Kidney epithelial cell (primary cell): Measurements from ENCODE around the gene RPTOR. TPM values are rescaled to one million over a fixed set of nuclear protein-coding genes. Genes with fewer than 3 reads are reported as not detected.

ENCODE experiments used
- DNase-seq: peaks from one replicate; pipeline ENCODE4 v3.0.0-alpha.2; 2010; ENCODE audit warnings: low read depth
- H3K27me3 ChIP-seq: 2 replicates; pipeline ENCODE4 v1.6.0; 2011; ENCODE audit warnings: low read length; ENCODE audit not compliant: control insufficient read depth, insufficient read depth
- H3K36me3 ChIP-seq: 2 replicates; pipeline ENCODE4 v1.5.1; 2011; ENCODE audit warnings: low read length; ENCODE audit not compliant: control insufficient read depth, insufficient read depth
- H3K4me3 ChIP-seq: 2 replicates; pipeline ENCODE4 v1.5.1; 2011; ENCODE audit warnings: low read depth, mild to moderate bottlenecking, control low read depth, low read length
- total RNA-seq: library from RNA; depleted of rRNA; stranded (reverse); fragments of >200 nt; gene quantifications from 2 replicates; pipeline ENCODE4 v1.2.3, GENCODE V29; 2015
- TF ChIP-seq, protein P1 (sequence below): IDR thresholded peaks from 2 replicates; pipeline ENCODE4 v1.5.1; 2011; ENCODE audit warnings: mild to moderate bottlenecking, moderate library complexity, low read length, control low read depth, inconsistent platforms; ENCODE audit not compliant: insufficient read depth, poor library complexity, severe bottlenecking

RPTOR gene
- total RNA-seq, 1 donor from 2014 or later = 22.7 TPM

DNA sequence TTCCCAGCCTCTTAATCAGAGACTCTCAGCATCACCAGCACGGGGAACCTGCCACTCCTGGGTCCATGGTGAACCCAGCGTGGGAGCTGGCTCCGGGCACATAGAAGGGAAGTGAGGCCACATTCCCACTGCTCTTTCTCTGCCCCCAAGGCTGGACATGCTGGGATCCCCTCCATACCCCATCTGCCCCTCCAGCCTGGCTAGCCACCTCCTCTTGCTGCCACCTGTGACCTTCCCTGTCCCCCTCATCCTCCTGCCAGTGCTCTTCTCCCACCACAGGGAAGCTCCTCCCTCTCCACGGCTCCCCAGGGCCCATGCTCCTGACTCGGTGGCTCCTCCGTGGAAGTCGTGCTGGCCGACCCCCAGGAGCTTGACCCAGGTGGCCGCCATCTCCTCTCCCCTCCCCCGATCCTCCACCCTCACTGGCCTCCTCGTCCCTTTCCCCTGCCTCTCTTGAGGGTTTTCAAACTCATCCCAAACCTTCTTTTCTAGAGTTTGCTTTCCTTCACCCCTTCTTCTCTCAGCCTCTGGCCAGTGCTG is 307.9 kb downstream of the RPTOR start:
- Histone ChIP-seq H3K36me3 (no peaks in the 10 kb centered on the region), H3K4me3 (no peak overlapping the region), H3K27me3 (no peaks in the 10 kb centered on the region)
- TF ChIP-seq, protein P1, sequence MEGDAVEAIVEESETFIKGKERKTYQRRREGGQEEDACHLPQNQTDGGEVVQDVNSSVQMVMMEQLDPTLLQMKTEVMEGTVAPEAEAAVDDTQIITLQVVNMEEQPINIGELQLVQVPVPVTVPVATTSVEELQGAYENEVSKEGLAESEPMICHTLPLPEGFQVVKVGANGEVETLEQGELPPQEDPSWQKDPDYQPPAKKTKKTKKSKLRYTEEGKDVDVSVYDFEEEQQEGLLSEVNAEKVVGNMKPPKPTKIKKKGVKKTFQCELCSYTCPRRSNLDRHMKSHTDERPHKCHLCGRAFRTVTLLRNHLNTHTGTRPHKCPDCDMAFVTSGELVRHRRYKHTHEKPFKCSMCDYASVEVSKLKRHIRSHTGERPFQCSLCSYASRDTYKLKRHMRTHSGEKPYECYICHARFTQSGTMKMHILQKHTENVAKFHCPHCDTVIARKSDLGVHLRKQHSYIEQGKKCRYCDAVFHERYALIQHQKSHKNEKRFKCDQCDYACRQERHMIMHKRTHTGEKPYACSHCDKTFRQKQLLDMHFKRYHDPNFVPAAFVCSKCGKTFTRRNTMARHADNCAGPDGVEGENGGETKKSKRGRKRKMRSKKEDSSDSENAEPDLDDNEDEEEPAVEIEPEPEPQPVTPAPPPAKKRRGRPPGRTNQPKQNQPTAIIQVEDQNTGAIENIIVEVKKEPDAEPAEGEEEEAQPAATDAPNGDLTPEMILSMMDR = no peak
- DNase-seq = no peak

DNA sequence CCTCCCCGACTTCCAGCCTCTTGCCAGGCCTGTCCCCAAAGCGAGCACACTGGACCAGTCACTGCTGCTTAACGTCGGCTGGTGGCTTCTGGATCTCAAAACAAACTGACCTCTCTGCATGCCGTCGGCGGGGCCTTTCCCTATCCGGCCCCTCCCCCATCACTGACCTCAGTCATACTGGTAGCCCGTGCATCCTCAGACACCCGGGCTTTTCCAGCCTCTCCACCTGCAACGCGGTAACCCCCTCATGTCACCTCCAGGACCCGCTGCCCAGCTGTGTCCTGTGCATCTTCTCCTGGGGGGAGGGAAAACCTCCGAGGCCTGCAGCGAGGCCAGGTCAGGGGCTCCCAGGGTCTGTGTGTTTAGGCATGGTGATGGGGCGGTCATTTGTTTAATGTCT is 308.4 kb downstream of the RPTOR start:
- Histone ChIP-seq H3K4me3 (no peak overlapping the region), H3K27me3 (no peaks in the 10 kb centered on the region), H3K36me3 (no peaks in the 10 kb centered on the region)
- TF ChIP-seq, protein P1 = no peak
- DNase-seq = no peak

DNA sequence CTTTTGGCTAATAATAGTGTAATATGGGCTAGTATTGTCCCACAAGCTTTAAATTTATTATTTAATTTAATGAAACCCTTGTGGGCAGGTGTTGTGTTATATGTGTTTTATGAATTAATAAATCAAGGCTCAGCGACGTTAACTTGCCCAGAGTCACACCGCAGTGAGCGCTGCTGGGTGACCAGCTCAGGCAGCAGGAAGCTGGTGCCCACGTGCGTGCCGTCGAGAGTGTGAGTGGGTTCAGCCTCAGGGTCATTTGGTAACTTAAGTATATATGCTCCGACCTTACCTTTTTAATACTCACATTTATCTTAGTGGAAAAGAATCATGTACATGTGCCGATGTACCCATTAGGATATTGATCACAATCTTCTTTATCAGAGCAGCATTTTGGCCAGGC is 309.6 kb downstream of the RPTOR start:
- no peaks in the 10 kb centered on the region for H3K36me3 ChIP-seq
- no peak for DNase-seq
- TF ChIP-seq, protein P1 = no peak
- H3K4me3 ChIP-seq = no peak overlapping the region
- H3K27me3 ChIP-seq = no peaks in the 10 kb centered on the region

DNA sequence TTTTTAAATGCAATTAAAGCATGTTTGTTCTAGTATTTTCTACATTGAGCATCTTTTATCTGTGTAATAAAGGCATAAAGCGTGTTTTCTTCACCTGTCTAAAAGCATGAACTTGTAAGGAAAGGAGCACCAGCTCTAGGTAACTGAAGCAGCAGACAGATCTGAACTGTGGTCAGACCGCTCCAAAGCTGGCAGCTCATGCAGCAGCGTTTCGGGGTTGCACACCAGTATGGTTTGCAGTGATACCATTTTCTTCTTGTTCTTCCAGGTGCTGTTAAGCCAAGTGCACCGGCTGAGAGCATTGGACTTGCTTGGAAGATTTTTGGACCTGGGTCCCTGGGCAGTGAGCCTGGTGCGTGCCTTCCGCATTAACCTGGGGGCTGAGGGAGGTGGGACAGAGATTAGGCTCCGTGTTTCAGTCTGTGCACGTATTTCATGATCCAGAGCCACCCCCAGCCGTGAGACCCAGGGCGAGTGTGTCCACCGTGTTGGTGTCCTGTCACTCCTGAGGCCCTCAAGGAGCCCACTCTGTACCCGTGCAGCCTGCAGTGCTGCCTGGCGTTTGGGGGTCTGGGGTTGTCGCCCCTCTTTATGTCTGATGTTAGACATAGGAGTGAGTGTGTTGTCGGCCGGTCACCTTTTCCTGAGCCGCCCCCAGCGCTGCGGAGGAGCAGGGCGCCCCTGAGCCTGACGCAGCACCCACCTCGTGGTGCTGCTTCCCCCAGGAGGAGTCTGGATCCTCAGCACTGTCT is 310.7 kb downstream of the RPTOR start:
- Histone ChIP-seq H3K27me3 (no peaks in the 10 kb centered on the region), H3K4me3 (no peak overlapping the region), H3K36me3 (no peaks in the 10 kb centered on the region)
- TF ChIP-seq, protein P1 = no peak
- DNase-seq = no peak

DNA sequence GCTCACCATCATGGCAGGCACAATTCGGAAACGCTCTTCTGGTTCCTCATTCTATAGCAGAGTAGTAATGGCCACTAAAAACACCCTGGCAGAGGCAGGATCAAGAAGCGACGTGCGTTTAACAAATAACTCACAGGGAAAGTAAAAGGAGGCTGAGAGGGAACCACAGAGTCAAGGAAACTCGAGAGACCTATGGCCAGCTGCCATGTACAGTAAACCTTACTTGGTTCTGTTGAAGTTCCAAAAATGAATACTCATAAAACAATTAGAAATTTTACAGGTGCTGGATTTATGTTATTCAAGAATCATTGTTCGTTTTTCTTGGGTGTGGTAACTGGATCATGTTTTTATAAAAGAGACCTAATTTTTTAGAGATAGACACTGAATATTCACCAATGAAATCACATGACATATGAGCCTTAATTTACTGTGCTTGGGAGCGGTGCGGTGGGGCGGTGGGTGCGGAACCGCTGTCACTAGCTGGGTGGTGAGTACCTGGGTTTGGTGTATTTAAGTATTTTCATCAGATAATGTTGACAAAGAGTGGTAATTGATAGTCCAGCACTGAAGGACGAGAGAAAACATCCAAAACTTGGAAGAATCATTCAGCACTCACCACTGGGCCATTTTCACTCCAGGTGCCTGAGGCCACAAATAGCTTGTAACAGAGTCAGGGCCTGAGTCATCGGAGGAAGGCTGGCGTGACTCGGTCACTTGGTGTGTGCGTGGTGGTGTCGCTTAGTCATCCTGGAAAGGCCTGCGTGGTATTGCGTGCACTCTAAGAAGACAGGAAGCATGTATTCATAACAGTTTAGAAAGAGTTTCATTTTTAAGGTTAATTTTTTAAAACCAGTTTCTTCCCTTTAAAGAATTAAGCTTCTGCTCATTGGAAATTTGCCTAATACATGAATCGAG is 311.6 kb downstream of the RPTOR start:
- DNase-seq = peak; percentile 87
- Histone ChIP-seq H3K36me3 (no peaks in the 10 kb centered on the region), H3K4me3 (no peak overlapping the region), H3K27me3 (no peaks in the 10 kb centered on the region)
- TF ChIP-seq, protein P1 = no peak
